A673 (cell line): ENCODE results near the gene KRTAP2-3.
"Not testable (repeated sequence)": the region's sequence is repeated elsewhere in the genome, so short reads cannot be mapped to it uniquely, and the experiment has no call there.

Source experiments
- EZH2 ChIP-seq: fragments of 200-600 bp; sonication (generic); IDR thresholded peaks from 2 replicates; pipeline ENCODE4 v1.6.1; 2017; ENCODE audit warnings: borderline replicate concordance, low read depth, mild to moderate bottlenecking, mixed read lengths, antibody characterized with exemption, low read length; ENCODE audit not compliant: poor library complexity, severe bottlenecking
- TF ChIP-seq, protein P1 (sequence below): fragments of 300-800, 200-600 bp; sonication (generic); conservative IDR thresholded peaks from 2 replicates; pipeline ENCODE4 v1.5.1; 2017; ENCODE audit warnings: low read depth, mild to moderate bottlenecking, antibody characterized with exemption, low read length, moderate library complexity, mixed read lengths

DNA sequence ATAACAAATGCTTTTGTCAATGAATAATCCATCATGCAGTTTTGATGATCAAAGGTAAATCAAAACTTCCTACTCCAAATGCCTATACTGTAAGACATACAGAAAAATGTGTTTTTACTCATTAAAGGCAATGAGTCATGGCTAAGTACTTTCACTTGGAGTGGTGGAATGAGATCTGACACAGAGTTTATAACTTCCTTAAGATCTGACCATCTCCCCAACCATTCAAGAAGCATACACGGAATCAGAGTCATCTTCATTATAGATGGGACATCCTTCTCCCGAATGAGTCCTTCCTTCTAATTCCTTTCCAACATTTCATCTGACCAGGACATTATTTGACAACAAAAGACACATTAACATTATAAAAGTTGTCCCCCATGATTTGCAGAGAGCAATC, 23.5 kb upstream of the KRTAP2-3 start:
- not testable (repeated sequence) for TF ChIP-seq EZH2
- TF ChIP-seq, protein P1, sequence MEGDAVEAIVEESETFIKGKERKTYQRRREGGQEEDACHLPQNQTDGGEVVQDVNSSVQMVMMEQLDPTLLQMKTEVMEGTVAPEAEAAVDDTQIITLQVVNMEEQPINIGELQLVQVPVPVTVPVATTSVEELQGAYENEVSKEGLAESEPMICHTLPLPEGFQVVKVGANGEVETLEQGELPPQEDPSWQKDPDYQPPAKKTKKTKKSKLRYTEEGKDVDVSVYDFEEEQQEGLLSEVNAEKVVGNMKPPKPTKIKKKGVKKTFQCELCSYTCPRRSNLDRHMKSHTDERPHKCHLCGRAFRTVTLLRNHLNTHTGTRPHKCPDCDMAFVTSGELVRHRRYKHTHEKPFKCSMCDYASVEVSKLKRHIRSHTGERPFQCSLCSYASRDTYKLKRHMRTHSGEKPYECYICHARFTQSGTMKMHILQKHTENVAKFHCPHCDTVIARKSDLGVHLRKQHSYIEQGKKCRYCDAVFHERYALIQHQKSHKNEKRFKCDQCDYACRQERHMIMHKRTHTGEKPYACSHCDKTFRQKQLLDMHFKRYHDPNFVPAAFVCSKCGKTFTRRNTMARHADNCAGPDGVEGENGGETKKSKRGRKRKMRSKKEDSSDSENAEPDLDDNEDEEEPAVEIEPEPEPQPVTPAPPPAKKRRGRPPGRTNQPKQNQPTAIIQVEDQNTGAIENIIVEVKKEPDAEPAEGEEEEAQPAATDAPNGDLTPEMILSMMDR, result not testable (repeated sequence)
